OCI-M1 (cell line): ENCODE measurements around the gene MET.
"Not testable (repeated sequence)": the region's sequence is repeated elsewhere in the genome, so short reads cannot be mapped to it uniquely, and the experiment has no call there.

Source experiments
- DNase-seq: peaks from one replicate; lab custom pipeline; 2025; lab: John Stamatoyannopoulos, UW

MET gene

GRCh38 chr7:116754186-116754585, 82.2 kb downstream of the MET start:
- DNase-seq, result no peak

- no peak for DNase-seq
Measured at GRCh38 chr7:116757283-116757682, 85.3 kb downstream of the MET start.

DNA sequence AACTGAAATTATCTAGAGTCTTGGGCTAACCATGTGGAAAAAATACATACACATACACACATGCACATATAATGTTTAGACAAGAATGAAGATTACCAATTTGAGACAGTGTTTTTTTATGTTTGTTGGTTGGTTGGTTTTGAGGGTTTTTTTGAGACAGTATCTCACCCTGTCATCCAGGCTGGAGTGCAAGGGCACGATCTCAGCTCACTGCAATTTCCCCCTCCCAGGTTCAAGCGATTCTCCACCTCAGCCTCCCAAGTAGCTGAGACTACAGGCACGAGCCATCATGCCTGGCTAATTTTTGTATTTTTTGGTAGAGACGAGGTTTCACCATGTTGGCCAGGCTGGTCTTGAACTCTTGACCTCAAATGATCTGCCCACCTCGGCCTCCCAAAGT, 87.6 kb downstream of the MET start:
- not testable (repeated sequence) for DNase-seq

GRCh38 chr7:116762971-116763370, 91.0 kb downstream of the MET start:
- DNase-seq, result no peak

GRCh38 chr7:116763647-116764046, 91.7 kb downstream of the MET start:
- DNase-seq, result no peak

- no peak for DNase-seq
Measured at GRCh38 chr7:116766881-116767280, 94.9 kb downstream of the MET start.

GRCh38 chr7:116769546-116769945, 97.5 kb downstream of the MET start:
- no peak for DNase-seq

- no peak for DNase-seq
Measured at GRCh38 chr7:116770941-116771340, 98.9 kb downstream of the MET start.

GRCh38 chr7:116771640-116772039, 99.6 kb downstream of the MET start:
- no peak for DNase-seq

DNA sequence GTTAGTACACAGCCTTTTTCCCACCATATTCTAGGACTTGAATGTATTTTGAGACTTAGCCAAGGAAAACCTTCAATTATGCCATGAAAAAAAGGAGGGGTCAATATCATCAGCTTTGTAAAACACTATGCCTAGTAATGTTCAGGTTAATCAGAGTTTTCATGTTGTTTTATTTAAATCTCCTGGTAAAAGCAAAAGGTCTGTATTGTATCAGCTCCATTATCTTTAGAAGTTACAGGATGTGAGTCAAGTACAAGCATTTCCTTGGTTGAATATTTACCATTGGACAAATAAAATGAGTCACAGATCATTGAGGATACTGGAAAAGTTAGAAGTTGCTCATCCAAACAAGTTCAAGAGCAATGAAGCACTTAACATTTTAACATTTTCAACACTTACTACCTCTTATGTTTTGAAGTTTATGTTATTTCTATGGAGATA, 100.4 kb downstream of the MET start:
- DNase-seq, result no peak

DNA sequence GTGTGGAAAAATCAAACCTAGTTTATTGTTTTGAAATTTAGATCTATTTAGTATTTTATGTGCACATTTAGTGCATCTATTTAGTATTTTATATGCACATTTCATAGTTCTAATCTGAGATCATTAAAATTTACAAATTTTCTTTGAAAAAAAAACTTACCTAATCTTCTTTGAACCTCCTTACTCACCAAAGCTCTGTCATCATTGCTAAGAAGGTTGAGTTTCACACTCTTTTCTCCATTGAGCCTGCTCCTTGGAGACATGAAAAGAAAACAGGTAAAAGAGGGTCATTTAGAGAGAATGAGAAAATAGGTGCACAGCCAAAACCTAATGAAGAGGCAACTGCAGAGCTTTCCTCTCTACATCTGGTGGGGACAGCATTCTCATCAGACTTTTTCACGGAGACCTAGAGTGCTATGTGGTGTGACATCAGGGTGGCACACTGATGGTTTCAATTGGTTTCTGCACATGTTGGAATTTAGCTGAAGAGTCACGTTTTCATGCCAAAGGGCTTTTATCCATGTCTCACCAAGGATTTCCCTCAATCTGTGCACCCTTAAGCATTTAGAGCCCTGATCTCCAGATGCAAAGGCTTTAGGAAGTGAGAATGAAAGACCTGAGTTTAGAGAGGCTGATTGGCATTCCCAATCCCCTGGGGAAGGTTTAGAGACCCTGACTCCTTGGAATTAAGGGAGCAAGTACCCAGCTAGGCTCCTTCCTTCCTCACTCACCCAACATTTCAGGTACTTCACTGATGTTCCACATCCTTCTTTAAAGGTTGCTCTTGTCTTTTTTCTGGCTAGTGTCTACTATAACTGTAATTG, 101.1 kb downstream of the MET start:
- no peak for DNase-seq

DNA sequence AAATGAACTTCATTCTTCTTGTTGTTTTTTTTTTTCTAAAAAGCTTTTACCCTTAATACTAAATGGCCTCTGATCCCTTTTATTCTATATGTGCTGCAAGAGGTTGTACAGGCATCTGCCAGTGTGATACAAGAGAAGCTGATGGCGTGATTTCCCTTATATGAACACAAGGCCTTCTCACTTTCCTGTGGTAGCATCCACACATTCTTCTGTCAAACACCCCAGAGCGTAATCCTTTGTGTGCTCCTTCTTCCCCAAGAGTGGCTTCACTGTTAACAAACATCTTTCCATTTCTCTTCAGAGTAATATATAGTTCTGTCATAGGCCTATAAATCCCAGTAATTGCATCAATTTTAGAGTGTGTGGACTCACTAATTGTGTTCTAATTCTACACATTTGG, 104.0 kb downstream of the MET start:
- no peak for DNase-seq

- DNase-seq, result no peak
Measured at GRCh38 chr7:116776610-116777289, 104.8 kb downstream of the MET start.

- DNase-seq, result no peak
Measured at GRCh38 chr7:116777651-116778281, 105.8 kb downstream of the MET start.

- DNase-seq, result no peak
Measured at GRCh38 chr7:116779216-116779615, 107.2 kb downstream of the MET start.

GRCh38 chr7:116779931-116780330, 107.9 kb downstream of the MET start:
- no peak for DNase-seq

DNA sequence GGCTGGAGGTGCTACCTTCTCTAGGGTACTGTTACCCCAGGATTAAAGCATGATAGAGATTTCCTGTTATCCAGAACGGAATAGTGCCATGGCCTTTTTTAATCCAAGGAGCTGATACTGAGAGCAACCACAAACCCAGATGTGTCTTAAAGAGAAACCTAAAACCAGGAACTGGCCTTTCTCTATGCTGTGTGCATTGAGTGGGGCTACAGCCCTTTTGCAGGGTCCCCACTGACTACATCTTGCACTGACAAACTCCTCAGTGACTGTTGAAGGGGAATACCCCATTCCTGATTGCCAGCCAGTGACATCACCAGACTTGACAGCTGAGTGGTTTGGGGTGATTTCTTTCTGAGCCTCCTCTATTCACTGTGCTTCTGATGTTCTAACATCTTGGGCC, 108.5 kb downstream of the MET start:
- no peak for DNase-seq

DNA sequence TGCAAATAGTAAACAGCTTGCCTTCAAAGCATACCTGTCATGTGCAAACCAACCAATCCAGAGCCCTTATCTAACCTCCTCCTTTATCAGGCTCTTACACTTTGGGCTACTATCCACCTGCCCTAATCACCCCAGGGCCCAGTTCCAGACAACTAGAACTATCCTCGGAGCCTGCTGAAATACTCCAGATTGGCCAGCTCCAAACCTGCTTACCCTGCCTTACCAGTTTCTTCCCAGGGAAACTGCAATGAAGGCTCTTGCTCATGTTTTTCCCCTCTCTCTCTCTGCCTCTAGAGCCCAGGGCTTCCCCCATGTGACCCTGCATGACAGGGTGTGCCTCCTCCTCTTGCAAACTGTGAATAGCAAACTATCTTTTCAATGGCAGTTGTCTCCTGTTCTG, 109.0 kb downstream of the MET start:
- DNase-seq, result no peak

DNA sequence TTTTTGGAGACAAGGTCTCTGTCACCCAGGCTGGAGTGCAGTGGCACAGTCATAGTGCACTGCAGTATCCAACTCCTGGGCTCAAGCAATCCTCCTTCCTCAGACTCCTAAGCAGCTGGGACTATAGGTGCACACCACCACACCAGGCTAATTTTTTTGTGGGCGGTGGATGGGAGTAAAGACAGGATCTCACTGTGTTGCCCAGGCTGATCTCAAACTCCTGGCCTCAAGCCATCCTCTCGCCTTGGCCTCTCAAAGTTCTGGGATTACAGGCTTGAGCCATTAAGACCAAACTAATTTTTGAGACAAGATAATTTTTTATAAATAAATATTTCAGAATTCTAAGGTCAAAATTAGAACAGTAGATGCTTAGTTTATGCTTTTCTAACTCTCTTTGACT, 109.6 kb downstream of the MET start:
- no peak for DNase-seq

- no peak for DNase-seq
Measured at GRCh38 chr7:116782177-116782711, 110.2 kb downstream of the MET start.

GRCh38 chr7:116783666-116784318, 111.8 kb downstream of the MET start:
- DNase-seq, result no peak

DNA sequence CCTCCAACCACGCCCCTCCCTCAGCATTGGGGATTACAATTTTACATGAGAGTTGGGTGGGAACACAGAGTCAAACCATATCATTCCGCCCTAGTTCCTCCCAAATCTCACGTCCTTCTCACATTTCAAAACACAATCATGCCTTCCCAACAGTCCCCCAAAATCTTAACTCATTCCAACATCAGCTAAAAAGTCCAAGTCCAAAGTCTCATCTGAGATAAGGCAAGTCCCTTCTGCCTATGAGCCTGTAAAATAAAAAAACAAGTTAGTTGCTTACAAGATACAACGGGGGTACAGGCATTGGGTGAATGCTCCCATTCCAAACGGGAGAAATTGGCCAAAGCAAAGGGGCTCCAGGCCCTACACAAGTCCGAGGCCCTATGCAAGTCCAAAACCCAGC, 112.7 kb downstream of the MET start:
- no peak for DNase-seq
